ENCODE data around the gene DBF4B.
A peak's percentile ranks its signal among the peaks of the same experiment; 100 is the strongest.

The DBF4B gene

GRCh38 chr17:44778656-44779210, 70.3 kb downstream of the DBF4B start:
- no peak for DNase-seq

GRCh38 chr17:44779211-44780025, 71.0 kb downstream of the DBF4B start:
- DNase-seq = peak; percentile 88

- no peak for DNase-seq
These were observed 71.7 kb downstream of the DBF4B start for GRCh38 chr17:44780161-44780560.

GRCh38 chr17:44780845-44781480, 72.5 kb downstream of the DBF4B start:
- DNase-seq = no peak

- DNase-seq = peak; percentile 86
These were observed 73.3 kb downstream of the DBF4B start for GRCh38 chr17:44781551-44782325.

GRCh38 chr17:44782326-44782850, 73.9 kb downstream of the DBF4B start:
- DNase-seq = no peak

GRCh38 chr17:44785921-44786320, 77.5 kb downstream of the DBF4B start:
- no peak for DNase-seq

GRCh38 chr17:44786551-44787081, 78.2 kb downstream of the DBF4B start:
- DNase-seq = no peak

GRCh38 chr17:44787271-44787940, 78.9 kb downstream of the DBF4B start:
- DNase-seq = no peak

GRCh38 chr17:44788139-44788538, 79.7 kb downstream of the DBF4B start:
- no peak for DNase-seq

- DNase-seq = no peak
These were observed 83.8 kb downstream of the DBF4B start for GRCh38 chr17:44792276-44792675.

GRCh38 chr17:44793885-44794842, 85.7 kb downstream of the DBF4B start:
- DNase-seq = peak; percentile 64

- DNase-seq = no peak
These were observed 86.5 kb downstream of the DBF4B start for GRCh38 chr17:44794851-44795413.

- DNase-seq = no peak
These were observed 87.0 kb downstream of the DBF4B start for GRCh38 chr17:44795421-44795820.

- DNase-seq = no peak
These were observed 87.5 kb downstream of the DBF4B start for GRCh38 chr17:44795928-44796327.

GRCh38 chr17:44796731-44797130, 88.3 kb downstream of the DBF4B start:
- DNase-seq = no peak

- no peak for DNase-seq
These were observed 89.3 kb downstream of the DBF4B start for GRCh38 chr17:44797802-44798201.

- no peak for DNase-seq
These were observed 89.9 kb downstream of the DBF4B start for GRCh38 chr17:44798356-44798755.

Measured in right hindlimb (tissue), 1 donor.